Esophagus muscularis mucosa (tissue), 3 donors: ENCODE data around the gene SLC2A13.

ENCODE experiments used
- POLR2A ChIP-seq: fragments of 450-650 bp; IDR thresholded peaks from one replicate; pipeline ENCODE4 v1.6.1; 2017; ENCODE audit warnings: antibody characterized with exemption, moderate library complexity, mild to moderate bottlenecking, low read depth
- TF ChIP-seq, protein P1 (sequence below), 3 experiments: fragments of 200-600 bp in 2 of 3; fragments of 450-650 bp in 1 of 3; sonication (generic) in 2 of 3; IDR thresholded peaks; one replicate each; pipeline ENCODE4 v1.5.1; 2017 to 2019; ENCODE audit warnings: antibody characterized with exemption in 3 of 3, mild to moderate bottlenecking in 2 of 3, moderate library complexity in 1 of 3

DNA sequence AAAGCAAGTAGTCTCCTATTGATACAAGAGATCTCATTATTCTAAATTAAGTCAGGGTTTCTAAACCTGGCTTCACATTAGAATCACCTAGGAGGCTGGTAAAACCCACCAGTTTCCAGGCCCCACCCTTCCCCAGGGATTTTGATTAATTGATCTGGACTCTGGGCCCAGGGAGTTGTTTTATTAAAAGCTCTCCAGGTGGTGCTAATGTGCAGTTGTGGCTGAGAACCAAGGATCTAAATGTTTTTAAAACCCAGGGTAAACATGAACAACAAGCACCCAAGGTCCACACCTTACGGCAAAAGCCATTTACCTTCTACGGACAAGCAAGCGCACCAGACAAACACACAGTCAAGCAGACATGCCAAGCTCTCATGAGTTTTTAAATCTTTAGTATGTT lies 73.9 kb downstream of the SLC2A13 start:
- TF ChIP-seq, protein P1, sequence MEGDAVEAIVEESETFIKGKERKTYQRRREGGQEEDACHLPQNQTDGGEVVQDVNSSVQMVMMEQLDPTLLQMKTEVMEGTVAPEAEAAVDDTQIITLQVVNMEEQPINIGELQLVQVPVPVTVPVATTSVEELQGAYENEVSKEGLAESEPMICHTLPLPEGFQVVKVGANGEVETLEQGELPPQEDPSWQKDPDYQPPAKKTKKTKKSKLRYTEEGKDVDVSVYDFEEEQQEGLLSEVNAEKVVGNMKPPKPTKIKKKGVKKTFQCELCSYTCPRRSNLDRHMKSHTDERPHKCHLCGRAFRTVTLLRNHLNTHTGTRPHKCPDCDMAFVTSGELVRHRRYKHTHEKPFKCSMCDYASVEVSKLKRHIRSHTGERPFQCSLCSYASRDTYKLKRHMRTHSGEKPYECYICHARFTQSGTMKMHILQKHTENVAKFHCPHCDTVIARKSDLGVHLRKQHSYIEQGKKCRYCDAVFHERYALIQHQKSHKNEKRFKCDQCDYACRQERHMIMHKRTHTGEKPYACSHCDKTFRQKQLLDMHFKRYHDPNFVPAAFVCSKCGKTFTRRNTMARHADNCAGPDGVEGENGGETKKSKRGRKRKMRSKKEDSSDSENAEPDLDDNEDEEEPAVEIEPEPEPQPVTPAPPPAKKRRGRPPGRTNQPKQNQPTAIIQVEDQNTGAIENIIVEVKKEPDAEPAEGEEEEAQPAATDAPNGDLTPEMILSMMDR (IDR thresholded peaks at IDR 0.05) = peak in 1 of 3 experiments; percentile 12
- TF ChIP-seq POLR2A = no peak
